HCT116 (cell line): ENCODE measurements around the gene RNF169. TPM values are rescaled to one million over a fixed set of nuclear protein-coding genes. Genes with fewer than 3 reads are reported as not detected.

Experiments used
- ATAC-seq: fragments of 200-7000 bp; cut with Tn5 transposase; 2 replicates; pipeline ENCODE4 v1.9.1; 2020; ENCODE audit warnings: mild to moderate bottlenecking, moderate library complexity
- BruUV-seq: library from RNA; stranded (reverse); fragments of 400-500 nt; replicated peaks from 2 replicates; lab custom pipeline; 2021; lab: Mats Ljungman, UMichigan
- CTCF ChIA-PET: fragments of 300-600 bp; sonication (Branson Sonifier 250); formaldehyde crosslinking; loops from one replicate; lab custom pipeline; 2021; ENCODE audit warnings: antibody characterized with exemption; lab: Charles Lee
- POLR2A ChIA-PET: fragments of 300-600, 350-600 bp; sonication (Branson Sonifier 250); formaldehyde crosslinking; loops from one replicate; lab custom pipeline; 2021; ENCODE audit warnings: antibody characterized with exemption; lab: Charles Lee
- RAD21 ChIA-PET, 2 experiments: fragments of 300-600 bp; sonication (Branson Sonifier 250); formaldehyde crosslinking; loops; one replicate each; lab custom pipeline; 2023; ENCODE audit warnings: low total read pairs in 2 of 2; ENCODE audit not compliant: uncharacterized antibody in 2 of 2, unreplicated experiment in 2 of 2, low non-redundant PET in 1 of 2; lab: Charles Lee
- DNase-seq: peaks from one replicate; pipeline ENCODE4 v3.0.0-alpha.2; 2010; ENCODE audit warnings: low read depth, low spot score
- H2AFZ ChIP-seq: fragments of 200-600 bp; shearing (Covaris generic), sonication (generic); 2 replicates; pipeline ENCODE4 v1.6.1; 2017; ENCODE audit warnings: low read depth, mixed run types, mixed read lengths, antibody characterized with exemption, low read length; ENCODE audit not compliant: poor library complexity, severe bottlenecking
- H3K27ac ChIP-seq: 2 replicates; pipeline ENCODE4 v1.5.1; 2012; ENCODE audit warnings: low read depth, low read length
- H3K27me3 ChIP-seq: fragments of 200-600 bp; sonication (generic); 2 replicates; pipeline ENCODE4 v1.6.1; 2016; ENCODE audit warnings: mixed run types, low read length, mixed read lengths; ENCODE audit not compliant: insufficient read depth
- H3K36me3 ChIP-seq, 2 experiments: fragments of 200-500 bp in 1 of 2; fragments of 200-600 bp in 1 of 2; sonication (Bioruptor generic) in 1 of 2; sonication (generic) in 1 of 2; 2 replicates each; pipeline versions ENCODE4 v1.5.1 to v1.6.1; 2014 to 2016; ENCODE audit warnings: low read length in 2 of 2, inconsistent platforms in 1 of 2, mixed read lengths in 1 of 2, mixed run types in 1 of 2; ENCODE audit not compliant: insufficient read depth in 2 of 2, control insufficient read depth in 1 of 2
- H3K4me1 ChIP-seq, 2 experiments: fragments of 200-600 bp in 1 of 2; sonication (generic) in 1 of 2; 2 replicates each; pipeline versions ENCODE4 v1.5.1 to v1.6.1; 2012 to 2017; ENCODE audit warnings: low read length in 2 of 2, inconsistent platforms in 1 of 2, mild to moderate bottlenecking in 1 of 2, mixed read lengths in 1 of 2, mixed run types in 1 of 2, moderate library complexity in 1 of 2; ENCODE audit not compliant: insufficient read depth in 2 of 2, control insufficient read depth in 1 of 2
- H3K4me2 ChIP-seq: fragments of 200-600 bp; sonication (generic); 2 replicates; pipeline ENCODE4 v1.6.1; 2017; ENCODE audit warnings: mixed run types, low read length, mixed read lengths
- H3K4me3 ChIP-seq, 2 experiments: fragments of 200-600 bp in 1 of 2; sonication (generic) in 1 of 2; replicated peaks in 1 of 2; 2 replicates each; pipeline ENCODE4 v1.5.1; 2011 to 2016; ENCODE audit warnings: low read length in 2 of 2, control low read depth in 1 of 2, low read depth in 1 of 2, mild to moderate bottlenecking in 1 of 2, mixed read lengths in 1 of 2, mixed run types in 1 of 2
- H3K79me2 ChIP-seq: fragments of 200-600 bp; sonication (generic); 2 replicates; pipeline ENCODE4 v1.6.1; 2017; ENCODE audit warnings: mild to moderate bottlenecking, mixed run types, low read length, moderate library complexity, mixed read lengths; ENCODE audit not compliant: insufficient read depth
- H3K9ac ChIP-seq: fragments of 200-600 bp; sonication (generic); 2 replicates; pipeline ENCODE4 v1.6.1; 2016; ENCODE audit warnings: low read length, mixed read lengths
- H3K9me2 ChIP-seq: fragments of 200-600 bp; sonication (generic), shearing (Covaris generic); 2 replicates; pipeline ENCODE4 v1.6.1; 2017; ENCODE audit warnings: mixed run types, mild to moderate bottlenecking, moderate library complexity; ENCODE audit not compliant: insufficient read depth
- H3K9me3 ChIP-seq, 2 experiments: fragments of 200-500 bp in 1 of 2; fragments of 200-600 bp in 1 of 2; sonication (Bioruptor generic) in 1 of 2; sonication (generic) in 1 of 2; 2 replicates each; pipeline ENCODE4 v1.6.1; 2014 to 2017; ENCODE audit warnings: low read length in 2 of 2, mixed read lengths in 2 of 2, inconsistent platforms in 1 of 2, low read depth in 1 of 2, mild to moderate bottlenecking in 1 of 2, mixed run types in 1 of 2, moderate library complexity in 1 of 2; ENCODE audit not compliant: control insufficient read depth in 1 of 2, insufficient read depth in 1 of 2
- H4K20me1 ChIP-seq: fragments of 200-600 bp; sonication (generic), shearing (Covaris generic); 2 replicates; pipeline ENCODE4 v1.6.1; 2017; ENCODE audit warnings: mixed run types, mild to moderate bottlenecking, moderate library complexity; ENCODE audit not compliant: insufficient read depth
- CEBPB ChIP-seq: IDR thresholded peaks from 2 replicates; pipeline ENCODE4 v1.6.1; 2012; ENCODE audit warnings: low read depth
- EGR1 ChIP-seq: IDR thresholded peaks from 2 replicates; pipeline ENCODE4 v1.6.1; 2012; ENCODE audit warnings: low read depth
- JUND ChIP-seq: IDR thresholded peaks from 2 replicates; pipeline ENCODE4 v1.6.1; 2012
- POLR2AphosphoS5 ChIP-seq: IDR thresholded peaks from 2 replicates; pipeline ENCODE4 v1.6.1; 2011; ENCODE audit warnings: mild to moderate bottlenecking, low read depth, low read length, moderate library complexity
- SIN3A ChIP-seq: IDR thresholded peaks from 2 replicates; pipeline ENCODE4 v1.6.1; 2012; ENCODE audit warnings: low read depth
- intact Hi-C: fragments of 100-400 bp; cut with micrococcal nuclease; formaldehyde crosslinking; loops from 2 replicates; pipeline ENCODE4 v1.10.0; 2022
- total RNA-seq: library from RNA; stranded (reverse); gene quantifications from one replicate; pipeline ENCODE4 v1.2.1, GENCODE V29; 2021; ENCODE audit not compliant: unreplicated experiment
- TF ChIP-seq, protein P1 (sequence below): IDR thresholded peaks from 2 replicates; pipeline ENCODE4 v1.6.1; 2012

The RNF169 gene
- total RNA-seq, 1 experiment from 2014 or later: 22.5 TPM

DNA sequence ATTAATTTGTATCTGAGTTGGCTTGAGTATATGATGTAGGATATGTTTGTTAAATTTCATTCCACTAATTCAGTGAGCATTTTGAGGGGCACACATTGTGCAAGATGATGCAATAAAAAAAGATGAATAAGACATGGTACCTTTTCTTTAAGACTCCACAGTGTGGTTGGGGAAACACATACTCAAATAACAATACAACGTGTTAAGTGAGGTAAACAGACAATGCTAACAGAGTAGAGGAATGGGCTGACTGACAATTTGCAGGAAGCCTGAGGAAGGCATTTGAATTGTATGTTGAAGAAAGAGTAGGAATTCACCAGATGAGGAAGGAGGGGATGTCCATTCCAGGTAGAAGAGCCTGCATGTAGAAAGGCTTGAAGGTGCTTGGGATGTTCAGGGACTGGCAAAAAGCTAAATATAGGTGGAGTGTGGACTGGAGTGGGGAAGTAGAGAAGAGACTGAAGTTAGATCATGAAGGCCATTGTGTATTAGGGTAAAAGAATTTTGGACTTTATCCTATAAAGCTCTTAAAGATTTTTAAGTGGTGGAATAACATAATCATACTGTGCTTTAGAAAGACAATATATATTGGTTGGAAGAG is 6.8 kb downstream of the RNF169 start:
- DNase-seq (no peak), ATAC-seq (no peak)
- H3K27ac ChIP-seq: no peak overlapping the region
- H3K9me3 ChIP-seq: no peaks in the 10 kb centered on the region
- peaks cover 4% of the 10 kb centered on the region; the same call in 1 of the 2 replicates for H4K20me1 ChIP-seq
- H3K4me1 ChIP-seq: peaks cover 6 to 18% of the 10 kb centered on the region in 2 experiments
- H3K9me2 ChIP-seq: no peaks in the 10 kb centered on the region
- TF ChIP-seq SIN3A: no peak
- no peak overlapping the region for H3K4me3 ChIP-seq
- ChIA-PET CTCF (interaction anchor here (1.5 kb wide), 1 partner anchor 16 kb away, joined by 5 read pairs; no protein-coding TSS in a partner anchor), RAD21 (no interaction called here), POLR2A (no interaction called here)
- no peaks in the 10 kb centered on the region for H3K27me3 ChIP-seq
- no TSS peak for BruUV-seq
- intact Hi-C loops: no loop called here
- H3K79me2 ChIP-seq: peaks cover 63% of the 10 kb centered on the region
- no peak overlapping the region for H2AFZ ChIP-seq
- H3K4me2 ChIP-seq: no peak overlapping the region
- no peak overlapping the region for H3K9ac ChIP-seq
- no peaks in the 10 kb centered on the region for H3K36me3 ChIP-seq

DNA sequence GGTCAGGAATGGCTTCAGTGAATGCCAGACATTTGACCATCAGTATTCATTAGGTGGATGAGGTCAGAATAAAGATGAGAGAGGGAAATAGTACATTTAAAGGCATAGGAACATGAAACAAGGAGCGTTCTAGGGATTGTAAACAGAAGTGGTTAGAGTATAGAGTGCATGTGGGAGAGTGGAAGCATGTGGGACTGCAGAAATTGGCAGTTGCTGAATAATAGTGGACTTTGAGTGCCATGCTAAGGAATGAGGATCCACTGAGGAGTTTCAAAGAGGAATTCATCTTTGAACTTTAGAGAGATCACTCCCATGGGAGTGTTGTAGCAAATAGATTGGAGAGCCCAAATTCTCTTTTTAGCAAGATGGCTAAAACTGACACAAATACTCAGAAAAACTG is 7.9 kb downstream of the RNF169 start:
- no peak overlapping the region for H3K9ac ChIP-seq
- H3K79me2 ChIP-seq: peaks cover 52% of the 10 kb centered on the region
- POLR2A ChIA-PET: no interaction called here
- no peaks in the 10 kb centered on the region for H4K20me1 ChIP-seq
- no peak for ATAC-seq
- CTCF ChIA-PET: no interaction called here
- H3K4me3 ChIP-seq: no peak overlapping the region
- H3K9me2 ChIP-seq: no peaks in the 10 kb centered on the region
- RAD21 ChIA-PET: no interaction called here
- H3K9me3 ChIP-seq: no peaks in the 10 kb centered on the region
- no peaks in the 10 kb centered on the region for H3K27me3 ChIP-seq
- H3K36me3 ChIP-seq: no peaks in the 10 kb centered on the region
- BruUV-seq: no TSS peak
- no peak overlapping the region for H2AFZ ChIP-seq
- intact Hi-C loops: no loop called here
- H3K4me2 ChIP-seq: no peak overlapping the region
- no peak overlapping the region for H3K27ac ChIP-seq
- peaks cover 6 to 13% of the 10 kb centered on the region in 2 experiments for H3K4me1 ChIP-seq
- DNase-seq: no peak
- TF ChIP-seq CEBPB: no peak
- no peak for TF ChIP-seq EGR1
- TF ChIP-seq, protein P1, sequence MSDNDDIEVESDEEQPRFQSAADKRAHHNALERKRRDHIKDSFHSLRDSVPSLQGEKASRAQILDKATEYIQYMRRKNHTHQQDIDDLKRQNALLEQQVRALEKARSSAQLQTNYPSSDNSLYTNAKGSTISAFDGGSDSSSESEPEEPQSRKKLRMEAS: no peak
- TF ChIP-seq JUND: no peak
- TF ChIP-seq POLR2AphosphoS5: no peak
- TF ChIP-seq SIN3A: no peak
